ENCODE measurements around the gene PARD6G.

DNA sequence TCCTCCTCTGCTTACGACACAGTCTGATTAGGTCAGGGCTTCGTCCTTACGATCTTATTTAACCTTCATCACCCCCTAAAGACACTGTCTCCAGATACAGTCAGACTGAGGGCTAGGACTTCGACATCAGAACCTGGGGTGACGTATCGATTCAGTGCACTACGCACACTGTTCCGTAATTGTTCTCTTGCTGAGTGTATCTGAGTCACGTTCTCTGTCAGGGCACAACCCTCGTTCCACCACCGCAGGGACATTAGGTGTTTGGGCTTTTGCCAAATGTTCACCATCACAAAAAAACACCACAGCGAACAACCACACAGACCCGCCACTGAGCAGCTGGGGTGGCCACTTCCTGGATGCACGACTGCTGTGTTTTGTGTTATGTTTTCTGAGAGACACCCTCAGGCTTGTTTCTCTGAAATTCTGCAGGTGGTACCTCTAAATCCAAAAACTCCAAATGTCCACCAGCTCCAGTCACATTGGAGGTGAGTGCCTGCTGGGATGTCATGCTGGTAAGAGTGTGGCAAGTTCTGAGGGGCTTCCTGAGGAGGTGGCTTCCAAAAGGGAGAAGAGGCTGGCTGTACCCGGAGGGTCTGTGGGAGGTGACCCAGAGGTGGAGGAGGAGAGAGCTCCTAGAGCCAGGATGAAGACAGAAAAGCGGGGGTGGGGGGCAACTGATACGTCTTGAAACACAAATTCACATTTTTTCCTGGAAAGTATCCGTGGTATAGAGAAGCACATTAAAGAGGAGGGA is 71.7 kb downstream of the PARD6G start:
- no peak for TF ChIP-seq ISL1 (CRISPR knock-in tag; IDR thresholded peaks at IDR 0.05)
- TF ChIP-seq, protein P1, sequence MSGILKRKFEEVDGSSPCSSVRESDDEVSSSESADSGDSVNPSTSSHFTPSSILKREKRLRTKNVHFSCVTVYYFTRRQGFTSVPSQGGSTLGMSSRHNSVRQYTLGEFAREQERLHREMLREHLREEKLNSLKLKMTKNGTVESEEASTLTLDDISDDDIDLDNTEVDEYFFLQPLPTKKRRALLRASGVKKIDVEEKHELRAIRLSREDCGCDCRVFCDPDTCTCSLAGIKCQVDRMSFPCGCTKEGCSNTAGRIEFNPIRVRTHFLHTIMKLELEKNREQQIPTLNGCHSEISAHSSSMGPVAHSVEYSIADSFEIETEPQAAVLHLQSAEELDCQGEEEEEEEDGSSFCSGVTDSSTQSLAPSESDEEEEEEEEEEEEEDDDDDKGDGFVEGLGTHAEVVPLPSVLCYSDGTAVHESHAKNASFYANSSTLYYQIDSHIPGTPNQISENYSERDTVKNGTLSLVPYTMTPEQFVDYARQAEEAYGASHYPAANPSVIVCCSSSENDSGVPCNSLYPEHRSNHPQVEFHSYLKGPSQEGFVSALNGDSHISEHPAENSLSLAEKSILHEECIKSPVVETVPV (CRISPR knock-in tag; IDR thresholded peaks at IDR 0.05): no peak
